MM.1S (cell line): Measurements from ENCODE around the gene ZBTB47.

ENCODE experiments used
- CTCF ChIP-seq: fragments of 300-600 bp; sonication (generic); IDR thresholded peaks from 2 replicates; pipeline ENCODE4 v1.5.1; 2016; ENCODE audit warnings: antibody characterized with exemption, low read length, mixed read lengths
- EZH2 ChIP-seq: fragments of 300-600 bp; sonication (generic); optimal IDR thresholded peaks from 2 replicates; pipeline ENCODE3; 2017; ENCODE audit warnings: low read depth, mild to moderate bottlenecking, antibody characterized with exemption, low read length, mixed read lengths

- TF ChIP-seq CTCF (no peak), EZH2 (no peak)
Measured at GRCh38 chr3:42678447-42678846, 24.9 kb downstream of the ZBTB47 start.
